GM12801 (cell line): ENCODE measurements around the gene SNAPC2.

ENCODE experiments used
- TF ChIP-seq, protein P1 (sequence below): IDR thresholded peaks from one replicate; pipeline ENCODE4 v1.5.1; 2011; ENCODE audit warnings: control low read depth; ENCODE audit not compliant: insufficient read length; ENCODE audit errors: extremely low read depth

The SNAPC2 gene

DNA sequence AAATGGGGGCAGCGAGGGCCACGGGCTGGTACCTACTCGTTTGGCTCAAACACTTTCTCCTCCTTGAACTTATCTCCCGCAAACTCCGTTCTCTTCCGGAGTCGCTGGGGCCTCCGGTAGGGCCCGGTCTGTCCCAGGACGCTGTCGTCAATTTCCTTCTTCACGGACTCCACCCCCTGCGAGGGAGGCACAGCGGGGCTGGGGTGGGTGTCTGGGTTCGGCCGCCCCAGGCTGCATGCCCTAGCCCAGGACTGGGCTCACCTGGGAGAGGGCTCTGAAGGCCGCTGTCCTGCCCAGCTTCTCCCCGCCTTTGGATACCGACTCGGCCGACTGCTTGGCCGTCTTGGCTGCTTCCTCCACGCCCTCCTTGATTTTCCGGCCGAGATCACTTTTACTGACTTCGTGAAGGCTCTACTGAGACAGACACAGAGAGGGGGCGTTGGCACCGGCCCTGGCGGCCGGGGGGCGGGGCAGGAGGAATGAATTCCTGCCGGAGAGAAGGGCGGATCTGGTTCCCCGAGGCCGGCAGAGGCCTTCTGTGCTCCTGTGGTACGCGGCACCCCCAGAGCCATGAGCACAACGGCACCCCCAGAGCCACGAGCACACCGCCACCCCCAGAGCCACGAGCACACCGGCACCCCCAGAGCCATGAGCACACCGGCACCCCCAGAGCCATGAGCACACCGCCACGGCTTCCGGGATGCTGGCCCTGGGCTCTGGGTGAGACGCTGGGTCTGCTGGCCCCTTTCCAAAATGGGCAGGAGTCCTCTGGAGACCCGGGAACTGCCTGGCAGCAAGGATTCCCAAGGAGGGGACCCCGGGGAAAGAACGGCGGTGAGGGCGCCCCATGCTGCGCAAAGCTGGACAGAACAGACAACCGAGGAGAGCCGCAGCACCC lies 13.9 kb downstream of the SNAPC2 start:
- TF ChIP-seq, protein P1, sequence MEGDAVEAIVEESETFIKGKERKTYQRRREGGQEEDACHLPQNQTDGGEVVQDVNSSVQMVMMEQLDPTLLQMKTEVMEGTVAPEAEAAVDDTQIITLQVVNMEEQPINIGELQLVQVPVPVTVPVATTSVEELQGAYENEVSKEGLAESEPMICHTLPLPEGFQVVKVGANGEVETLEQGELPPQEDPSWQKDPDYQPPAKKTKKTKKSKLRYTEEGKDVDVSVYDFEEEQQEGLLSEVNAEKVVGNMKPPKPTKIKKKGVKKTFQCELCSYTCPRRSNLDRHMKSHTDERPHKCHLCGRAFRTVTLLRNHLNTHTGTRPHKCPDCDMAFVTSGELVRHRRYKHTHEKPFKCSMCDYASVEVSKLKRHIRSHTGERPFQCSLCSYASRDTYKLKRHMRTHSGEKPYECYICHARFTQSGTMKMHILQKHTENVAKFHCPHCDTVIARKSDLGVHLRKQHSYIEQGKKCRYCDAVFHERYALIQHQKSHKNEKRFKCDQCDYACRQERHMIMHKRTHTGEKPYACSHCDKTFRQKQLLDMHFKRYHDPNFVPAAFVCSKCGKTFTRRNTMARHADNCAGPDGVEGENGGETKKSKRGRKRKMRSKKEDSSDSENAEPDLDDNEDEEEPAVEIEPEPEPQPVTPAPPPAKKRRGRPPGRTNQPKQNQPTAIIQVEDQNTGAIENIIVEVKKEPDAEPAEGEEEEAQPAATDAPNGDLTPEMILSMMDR, result no peak

DNA sequence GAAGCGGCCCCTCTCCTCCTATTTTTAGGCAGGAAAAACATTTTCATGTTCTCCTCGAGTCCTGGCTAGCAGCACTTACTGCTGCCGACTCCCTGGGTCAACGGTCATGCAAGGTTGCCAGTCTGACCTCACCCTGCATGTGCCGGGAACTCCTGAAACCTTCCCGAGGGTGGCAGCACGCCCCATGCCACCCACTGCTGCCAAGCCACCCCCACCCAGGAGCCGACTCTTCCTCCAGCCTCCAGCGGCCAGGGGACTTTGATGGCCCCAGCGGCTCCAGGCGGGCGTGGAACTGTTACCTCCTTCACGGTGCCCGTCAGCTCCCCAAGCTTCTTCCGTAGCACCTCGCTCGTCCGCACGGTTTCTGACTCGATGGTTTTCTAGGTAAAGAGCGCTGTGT lies 14.6 kb downstream of the SNAPC2 start:
- TF ChIP-seq, protein P1, result no peak

DNA sequence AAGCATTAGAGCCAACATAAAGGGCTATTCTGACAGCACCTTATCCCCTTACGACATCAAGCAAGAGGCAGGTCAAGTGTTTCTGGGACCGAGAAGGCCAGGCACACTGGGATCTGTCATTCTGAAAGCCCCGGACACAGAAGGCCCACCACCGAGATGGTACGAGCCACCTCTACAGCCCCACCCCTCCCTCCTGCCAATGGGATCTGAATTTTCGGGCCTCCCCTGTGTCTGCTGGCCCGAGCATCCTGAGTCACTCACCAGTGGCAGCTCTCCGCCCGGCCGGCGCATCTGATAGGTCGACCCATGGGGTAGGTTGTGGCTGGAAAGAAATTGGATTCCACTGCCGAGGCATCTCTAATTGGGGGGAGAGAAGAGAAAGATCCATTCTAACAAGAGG lies 20.7 kb downstream of the SNAPC2 start:
- TF ChIP-seq, protein P1, result no peak

DNA sequence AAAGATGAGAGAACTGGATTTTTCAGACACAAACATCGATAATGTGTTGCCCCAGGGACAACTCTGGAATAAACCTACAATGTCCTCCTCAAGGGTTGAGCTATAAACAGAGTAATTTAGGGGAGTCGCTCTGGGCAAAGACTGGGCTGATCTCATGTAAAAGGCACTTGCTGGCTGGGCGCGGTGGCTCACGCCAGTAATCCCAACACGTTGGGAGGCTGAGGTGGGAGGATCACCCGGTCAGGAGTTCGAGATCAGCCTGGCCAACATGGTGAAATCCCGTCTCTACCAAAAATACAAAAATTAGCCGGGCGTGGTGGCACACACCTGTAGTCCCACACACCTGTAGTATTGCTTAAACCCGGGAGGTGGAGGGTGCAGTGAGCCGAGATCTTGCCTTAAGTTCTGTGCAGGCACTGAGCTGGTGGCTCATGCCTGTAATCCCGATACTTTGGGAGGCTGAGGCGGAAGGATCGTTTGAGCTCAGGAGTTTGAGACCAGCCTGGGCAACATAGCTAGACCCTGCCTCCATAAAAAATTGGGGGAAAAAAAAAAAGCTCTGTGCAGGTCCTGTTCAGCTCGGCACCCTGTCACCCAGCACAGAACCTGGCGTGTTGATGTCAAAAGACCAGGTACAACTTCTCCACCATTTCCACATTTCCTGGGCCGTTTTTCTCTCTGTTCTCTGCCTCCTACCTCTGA lies 21.9 kb downstream of the SNAPC2 start:
- TF ChIP-seq, protein P1, result no peak

DNA sequence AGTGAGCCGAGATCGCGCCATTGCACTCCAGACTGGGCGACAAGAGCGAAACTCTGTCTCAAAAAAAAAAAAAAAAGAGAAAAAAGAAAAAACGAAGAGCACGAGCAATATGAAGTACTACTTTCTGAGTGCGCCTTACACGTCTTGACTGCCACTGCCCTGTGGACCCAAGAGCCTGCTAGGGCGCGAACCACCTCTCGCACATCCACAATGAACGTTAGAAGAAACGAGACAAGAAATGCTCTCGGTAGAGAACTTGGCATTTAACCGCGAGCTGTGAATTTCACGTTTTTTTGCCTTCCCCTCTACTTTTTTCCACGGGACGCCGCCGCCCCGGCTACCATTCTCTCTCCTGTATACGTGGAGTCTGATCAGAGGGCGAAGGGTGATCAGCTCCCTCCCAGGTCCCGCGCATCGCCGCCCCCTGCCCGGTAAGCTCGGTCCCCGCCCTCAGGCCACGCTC lies 22.9 kb downstream of the SNAPC2 start:
- TF ChIP-seq, protein P1, result no peak

DNA sequence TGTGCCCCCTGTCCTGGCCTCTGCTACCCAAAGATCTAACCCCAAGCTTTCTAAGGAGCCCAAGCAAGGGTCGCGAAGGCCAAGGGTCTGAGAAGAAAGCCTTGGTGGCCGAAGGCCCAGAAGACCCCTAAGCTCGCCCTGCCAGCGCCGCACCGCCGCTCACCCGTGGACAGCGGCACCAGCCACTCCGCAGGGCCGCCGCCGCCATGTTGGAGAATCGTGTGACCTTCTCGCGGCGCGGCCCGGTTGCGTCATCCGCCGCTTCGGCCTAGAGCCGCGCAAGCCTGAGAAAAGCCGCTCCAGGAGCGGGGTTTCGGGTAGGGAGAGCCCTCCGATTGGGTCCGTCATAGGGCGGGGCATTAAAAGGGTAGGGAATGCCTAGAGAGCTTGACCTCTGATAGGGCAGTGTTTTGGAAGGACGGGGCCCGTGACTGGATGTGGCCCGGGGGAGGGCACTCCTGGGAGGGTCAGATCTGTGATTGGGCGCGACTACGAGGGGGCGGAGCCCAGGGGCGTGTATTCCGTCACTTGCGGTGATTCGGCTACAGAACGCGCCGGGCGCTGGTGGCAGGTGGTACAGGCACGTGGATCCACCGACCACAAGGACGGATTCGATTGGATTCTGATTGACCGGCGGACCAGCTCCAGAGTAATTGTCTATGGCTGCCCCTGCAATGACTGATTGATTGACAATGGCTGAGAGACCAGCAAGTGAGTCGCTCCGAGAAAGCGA lies 23.5 kb downstream of the SNAPC2 start, which contains the start of gene TIMM44:
Gene TIMM44 (minus strand): TSS at position 223 of the 733 bp plus-strand sequence. CDS start 15 bp downstream, at position 208.
- TF ChIP-seq, protein P1, result no peak
